Peyer's patch (tissue), 4 donors: ENCODE data around the gene BAIAP2. TPM values are rescaled to one million over a fixed set of nuclear protein-coding genes. Genes with fewer than 3 reads are reported as not detected.

Experiments used
- DNase-seq, 3 donors: peaks; one replicate each; pipeline ENCODE4 v3.0.0-alpha.2; 2017 to 2019
- H3K27ac ChIP-seq, 4 donors: fragments of 200-600 bp; sonication (generic); one replicate each; pipeline ENCODE4 v1.5.1; 2016 to 2019
- H3K27me3 ChIP-seq, 2 donors: fragments of 200-600 bp; sonication (generic); one replicate each; pipeline ENCODE4 v1.5.1; 2019
- H3K36me3 ChIP-seq, 3 donors: fragments of 200-600 bp; sonication (generic); one replicate each; pipeline ENCODE4 v1.5.1; 2016 to 2019
- H3K4me1 ChIP-seq, 4 donors: fragments of 200-600 bp; sonication (generic); one replicate each; pipeline ENCODE4 v1.5.1; 2016 to 2019
- H3K4me3 ChIP-seq, 4 donors: fragments of 200-600 bp; sonication (generic); 1 replicate in 3 of 4; 2 replicates in 1 of 4; pipeline ENCODE4 v1.5.1; 2016 to 2019; ENCODE audit warnings: mild to moderate bottlenecking in 1 of 4
- H3K9me3 ChIP-seq, 4 donors: fragments of 200-600 bp; sonication (generic); one replicate each; pipeline ENCODE4 v1.5.1; 2016 to 2019; ENCODE audit warnings: mild to moderate bottlenecking in 1 of 4
- POLR2A ChIP-seq, 2 donors: fragments of 450-650 bp; IDR thresholded peaks; one replicate each; pipeline ENCODE4 v1.5.1; 2017; ENCODE audit warnings: antibody characterized with exemption in 2 of 2, mild to moderate bottlenecking in 2 of 2, moderate library complexity in 2 of 2
- total RNA-seq, 4 donors: library from RNA; depleted of rRNA; stranded (reverse); fragments of >200 nt; gene quantifications; one replicate each; pipeline ENCODE4 v1.1.0, GENCODE V29; 2016
- TF ChIP-seq, protein P1 (sequence below), 6 experiments: fragments of 450-650 bp in 4 of 6; fragments of 200-600 bp in 2 of 6; sonication (generic) in 1 of 6; IDR thresholded peaks; one replicate each; pipeline ENCODE4 v1.5.1; 2017 to 2019; ENCODE audit warnings: antibody characterized with exemption in 6 of 6, mild to moderate bottlenecking in 3 of 6, moderate library complexity in 1 of 6

Gene BAIAP2
- total RNA-seq, 4 donors from 2014 or later: 10.2 to 61.9 (median 17.6) TPM

DNA sequence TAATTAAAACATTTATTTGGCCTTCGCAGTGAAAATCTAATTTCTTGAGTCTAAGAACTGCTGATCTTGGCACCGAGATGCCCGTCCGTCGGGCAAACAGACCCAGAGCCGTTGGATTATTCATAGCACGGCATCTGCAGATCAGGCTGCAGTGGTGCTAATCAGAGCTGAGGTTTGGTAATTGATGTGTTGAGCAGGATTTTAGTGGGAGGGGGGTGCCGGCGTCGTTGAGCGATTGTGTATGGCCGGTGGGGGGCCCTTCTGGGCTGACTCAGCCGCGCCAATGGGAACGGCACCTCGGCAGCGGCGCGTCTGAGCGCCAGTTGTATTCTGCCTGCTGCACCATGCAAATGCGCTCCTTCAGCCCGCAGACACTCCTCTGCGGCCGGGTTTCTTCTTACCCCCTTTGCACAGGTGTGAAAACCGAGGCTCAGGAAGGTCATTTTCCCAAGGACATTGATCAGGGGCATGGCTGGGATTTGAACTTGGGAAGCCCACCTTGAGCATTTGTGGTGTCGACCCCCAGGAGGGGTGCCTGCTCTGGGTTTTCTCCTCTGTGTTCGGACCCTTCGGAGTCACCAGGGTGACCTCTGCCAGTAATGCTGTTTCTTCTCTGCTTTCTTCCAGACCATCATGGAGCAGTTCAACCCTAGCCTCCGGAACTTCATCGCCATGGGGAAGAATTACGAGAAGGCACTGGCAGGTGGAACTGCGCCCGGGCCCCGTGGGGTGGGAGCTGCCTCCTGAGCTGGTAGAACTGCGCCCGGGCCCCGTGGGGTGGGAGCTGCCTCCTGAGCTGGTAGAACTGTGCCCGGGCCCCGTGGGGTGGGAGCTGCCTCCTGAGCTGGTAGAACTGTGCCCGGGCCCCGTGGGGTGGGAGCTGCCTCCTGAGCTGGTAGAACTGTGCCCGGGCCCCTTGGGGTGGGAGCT, 18.4 kb downstream of the BAIAP2 start:
- Histone ChIP-seq H3K27ac (no peak overlapping the region), H3K27me3 (no peaks in the 10 kb centered on the region), H3K36me3 (no peaks in the 10 kb centered on the region), H3K4me3 (no peak overlapping the region), H3K4me1 (peaks cover 0 to 49% (median 7%) of the 10 kb centered on the region in 4 donors), H3K9me3 (no peaks in the 10 kb centered on the region)
- DNase-seq: no peak
- TF ChIP-seq, protein P1, sequence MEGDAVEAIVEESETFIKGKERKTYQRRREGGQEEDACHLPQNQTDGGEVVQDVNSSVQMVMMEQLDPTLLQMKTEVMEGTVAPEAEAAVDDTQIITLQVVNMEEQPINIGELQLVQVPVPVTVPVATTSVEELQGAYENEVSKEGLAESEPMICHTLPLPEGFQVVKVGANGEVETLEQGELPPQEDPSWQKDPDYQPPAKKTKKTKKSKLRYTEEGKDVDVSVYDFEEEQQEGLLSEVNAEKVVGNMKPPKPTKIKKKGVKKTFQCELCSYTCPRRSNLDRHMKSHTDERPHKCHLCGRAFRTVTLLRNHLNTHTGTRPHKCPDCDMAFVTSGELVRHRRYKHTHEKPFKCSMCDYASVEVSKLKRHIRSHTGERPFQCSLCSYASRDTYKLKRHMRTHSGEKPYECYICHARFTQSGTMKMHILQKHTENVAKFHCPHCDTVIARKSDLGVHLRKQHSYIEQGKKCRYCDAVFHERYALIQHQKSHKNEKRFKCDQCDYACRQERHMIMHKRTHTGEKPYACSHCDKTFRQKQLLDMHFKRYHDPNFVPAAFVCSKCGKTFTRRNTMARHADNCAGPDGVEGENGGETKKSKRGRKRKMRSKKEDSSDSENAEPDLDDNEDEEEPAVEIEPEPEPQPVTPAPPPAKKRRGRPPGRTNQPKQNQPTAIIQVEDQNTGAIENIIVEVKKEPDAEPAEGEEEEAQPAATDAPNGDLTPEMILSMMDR (IDR thresholded peaks at IDR 0.05): no peak
- no peak for TF ChIP-seq POLR2A (IDR thresholded peaks at IDR 0.05)

DNA sequence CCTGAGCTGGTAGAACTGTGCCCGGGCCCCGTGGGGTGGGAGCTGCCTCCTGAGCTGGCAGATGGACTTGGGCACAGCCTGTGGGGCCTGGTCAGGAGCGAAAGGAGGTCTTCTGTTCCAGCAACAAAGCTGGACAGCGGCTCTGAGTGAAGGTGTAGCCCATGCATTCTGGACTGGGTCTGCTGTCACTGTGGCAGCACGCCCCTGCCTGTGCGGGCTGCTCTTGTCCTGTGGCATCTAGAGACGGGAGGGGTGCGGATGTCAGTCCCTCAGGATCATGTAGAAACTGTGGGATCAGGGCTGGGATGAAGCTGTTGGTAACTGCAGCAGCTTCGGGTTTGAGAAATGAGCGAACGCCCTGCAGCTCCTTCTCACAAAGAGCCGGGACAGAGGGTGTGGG, 19.4 kb downstream of the BAIAP2 start:
- no peaks in the 10 kb centered on the region for H3K36me3 ChIP-seq
- H3K27ac ChIP-seq: no peak overlapping the region
- no peak for DNase-seq
- no peak for TF ChIP-seq POLR2A (IDR thresholded peaks at IDR 0.05)
- TF ChIP-seq, protein P1 (IDR thresholded peaks at IDR 0.05): no peak
- H3K4me1 ChIP-seq: peaks cover 0 to 39% (median 5%) of the 10 kb centered on the region in 4 donors
- H3K4me3 ChIP-seq: no peak overlapping the region
- no peaks in the 10 kb centered on the region for H3K9me3 ChIP-seq
- no peaks in the 10 kb centered on the region for H3K27me3 ChIP-seq

DNA sequence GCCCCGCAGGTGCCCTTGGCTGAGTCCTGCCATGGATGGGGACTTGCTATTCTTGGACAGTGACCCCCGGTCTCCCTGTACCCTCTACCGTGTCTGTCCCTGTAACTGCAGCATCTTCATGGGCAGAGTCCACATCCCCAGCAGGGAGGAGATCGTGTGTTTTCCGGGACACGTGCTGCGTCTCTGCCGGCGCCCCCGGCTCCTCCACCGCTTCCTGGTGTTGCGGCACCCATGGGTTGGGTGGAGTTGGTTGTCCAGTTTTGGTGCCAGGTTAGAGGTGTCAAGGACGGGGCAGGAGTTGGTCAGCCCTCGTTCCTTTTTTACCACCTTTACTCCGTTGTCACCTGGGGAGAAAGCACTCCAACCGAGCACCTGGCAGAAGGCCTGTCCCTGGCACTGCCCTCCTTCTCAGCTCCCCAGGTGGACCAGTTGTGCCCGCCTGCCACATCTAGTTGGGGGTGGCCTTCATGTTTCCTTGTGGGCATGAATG, 20.0 kb downstream of the BAIAP2 start:
- Histone ChIP-seq H3K36me3 (no peaks in the 10 kb centered on the region), H3K4me1 (peaks cover 0 to 33% (median 1%) of the 10 kb centered on the region in 4 donors), H3K9me3 (no peaks in the 10 kb centered on the region), H3K27ac (no peak overlapping the region), H3K27me3 (no peaks in the 10 kb centered on the region), H3K4me3 (no peak overlapping the region)
- no peak for TF ChIP-seq POLR2A (IDR thresholded peaks at IDR 0.05)
- TF ChIP-seq, protein P1 (IDR thresholded peaks at IDR 0.05): no peak
- DNase-seq: no peak

DNA sequence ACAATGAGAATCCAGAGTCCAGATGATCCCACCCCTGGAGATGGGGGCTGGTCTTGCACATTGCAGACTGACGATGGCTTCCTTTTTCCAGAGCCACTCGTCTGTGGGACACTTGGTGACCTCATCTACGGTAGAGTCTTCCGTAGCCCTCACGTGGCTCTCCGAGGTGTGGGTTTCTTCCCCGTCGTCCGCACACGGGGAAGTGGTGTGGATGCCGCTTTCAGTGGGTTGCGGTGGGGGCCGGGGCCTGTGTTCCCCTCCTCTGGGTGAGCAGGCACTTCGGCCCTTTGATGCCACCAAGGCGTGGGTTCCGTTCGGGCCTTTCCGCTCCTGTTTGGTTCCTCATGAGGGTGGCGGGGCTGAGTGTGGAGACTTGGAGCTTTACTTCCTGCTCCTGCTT, 21.4 kb downstream of the BAIAP2 start:
- Histone ChIP-seq H3K4me1 (peaks cover 0 to 22% (median 0%) of the 10 kb centered on the region in 4 donors), H3K27ac (no peak overlapping the region)

DNA sequence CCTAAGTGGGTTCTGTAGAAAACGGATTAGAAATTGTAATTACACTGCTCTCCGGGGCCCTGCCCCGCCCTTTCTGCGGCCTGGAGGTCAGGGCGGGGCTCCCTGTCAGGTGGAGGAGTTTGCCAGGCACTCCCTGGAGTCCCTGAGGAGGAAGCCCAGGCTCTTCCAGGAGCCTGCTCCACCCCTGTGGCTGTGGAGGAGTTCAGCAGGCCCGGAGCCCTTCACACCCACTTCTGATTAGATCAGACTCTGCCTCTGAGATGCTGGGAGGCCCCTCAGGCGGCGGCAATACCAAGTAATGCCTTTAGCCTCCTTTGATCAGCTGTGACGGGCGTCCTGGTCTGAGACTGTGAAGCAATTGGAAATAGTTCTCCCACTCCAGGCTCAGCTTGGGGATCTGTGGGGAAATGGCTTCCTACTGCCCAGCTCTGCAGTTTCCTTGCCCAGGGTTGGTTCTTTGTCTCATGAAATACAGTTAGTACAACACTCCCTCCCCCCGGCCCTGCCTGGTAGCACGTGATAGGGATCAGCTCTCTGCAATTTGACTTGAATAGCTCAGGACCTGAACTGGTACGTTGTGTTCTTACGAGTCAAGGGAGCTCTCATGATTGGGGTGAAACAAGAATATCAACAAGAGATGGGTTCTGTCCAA, 22.3 kb downstream of the BAIAP2 start:
- TF ChIP-seq, protein P1 (IDR thresholded peaks at IDR 0.05): peak in 3 of 6 experiments; percentile 8 to 22 (median 9)
- TF ChIP-seq POLR2A (IDR thresholded peaks at IDR 0.05): no peak
- Histone ChIP-seq H3K27me3 (no peaks in the 10 kb centered on the region), H3K4me1 (peaks cover 0 to 19% (median 0%) of the 10 kb centered on the region in 4 donors), H3K27ac (peak overlapping the region in 2 of 4 donors; percentile 69 to 80), H3K4me3 (no peak overlapping the region), H3K9me3 (no peaks in the 10 kb centered on the region), H3K36me3 (no peaks in the 10 kb centered on the region)
- peak in 2 of 3 donors; percentile 76 to 79 for DNase-seq

More for the DNA sequence above, 21.4 kb downstream of the BAIAP2 start:
- no peaks in the 10 kb centered on the region for H3K9me3 ChIP-seq
- no peaks in the 10 kb centered on the region for H3K27me3 ChIP-seq
- H3K36me3 ChIP-seq: no peaks in the 10 kb centered on the region
- H3K4me3 ChIP-seq: no peak overlapping the region
- TF ChIP-seq POLR2A (IDR thresholded peaks at IDR 0.05): no peak
- TF ChIP-seq, protein P1 (IDR thresholded peaks at IDR 0.05): no peak
- DNase-seq: no peak
